Large intestine (tissue), 3 donors: ENCODE measurements around the gene PRM3. TPM values are rescaled to one million over a fixed set of nuclear protein-coding genes. Genes with fewer than 3 reads are reported as not detected.
"Not testable (repeated sequence)": the region's sequence is repeated elsewhere in the genome, so short reads cannot be mapped to it uniquely, and the experiment has no call there.

Experiments
- DNase-seq, 2 donors: peaks; one replicate each; pipeline versions ENCODE4 v3.0.0 to v3.0.0-alpha.2; 2013
- H3K27ac ChIP-seq: one replicate; pipeline ENCODE4 v1.5.1; 2013; ENCODE audit warnings: low read length
- H3K27me3 ChIP-seq: 2 replicates; pipeline ENCODE4 v1.6.1; 2013; ENCODE audit warnings: low read length; ENCODE audit not compliant: control insufficient read depth, insufficient read depth
- H3K36me3 ChIP-seq: 2 replicates; pipeline ENCODE4 v1.6.1; 2013; ENCODE audit warnings: low read length; ENCODE audit not compliant: control insufficient read depth, insufficient read depth
- H3K4me1 ChIP-seq: one replicate; pipeline ENCODE4 v1.6.1; 2013; ENCODE audit warnings: low read length; ENCODE audit not compliant: control insufficient read depth, insufficient read depth
- H3K4me3 ChIP-seq: one replicate; pipeline ENCODE4 v1.5.1; 2013; ENCODE audit warnings: low read length
- H3K9me3 ChIP-seq: one replicate; pipeline ENCODE4 v1.6.1; 2013; ENCODE audit warnings: mild to moderate bottlenecking, low read depth, low read length, moderate library complexity; ENCODE audit not compliant: control insufficient read depth
- WGBS: methylation state at CpG from one replicate; pipeline ENCODE4 v1.1.5; 2013; ENCODE audit warnings: low lambda C conversion rate; ENCODE audit not compliant: insufficient coverage; 5-methylcytosine and 5-hydroxymethylcytosine counted together
- polyA plus RNA-seq: library from polyadenylated mRNA; unstranded; fragments of 120-200 nt; gene quantifications from one replicate; pipeline ENCODE4 v1.2.1, GENCODE V29; 2013

PRM3 gene
- polyA plus RNA-seq, 1 donor: not detected

DNA sequence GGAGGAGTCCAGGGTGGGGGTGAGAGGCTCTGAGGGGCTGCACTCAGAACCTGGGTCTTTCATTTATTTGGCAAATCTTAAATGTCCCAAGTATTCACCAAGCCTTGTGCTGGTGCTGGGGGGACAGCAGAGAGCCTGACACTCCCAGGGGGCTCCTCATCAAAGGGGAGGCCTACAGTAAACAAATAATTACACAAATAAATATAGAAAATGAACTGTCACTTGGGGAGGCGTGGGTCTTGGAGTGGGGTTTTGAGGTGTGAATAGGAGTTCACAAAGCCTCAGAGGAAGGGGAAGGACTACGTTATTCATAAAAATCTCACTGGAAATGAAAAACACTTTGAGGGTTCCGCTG lies 22.9 kb upstream of the PRM3 start:
- no peaks in the 10 kb centered on the region for H3K27me3 ChIP-seq
- WGBS: 100% methylated on average over 1 of the region's 3 CpGs
- no peaks in the 10 kb centered on the region for H3K9me3 ChIP-seq
- no peak overlapping the region for H3K4me3 ChIP-seq
- no peaks in the 10 kb centered on the region for H3K36me3 ChIP-seq
- H3K4me1 ChIP-seq: no peaks in the 10 kb centered on the region
- no peak overlapping the region for H3K27ac ChIP-seq
- DNase-seq: no peak

DNA sequence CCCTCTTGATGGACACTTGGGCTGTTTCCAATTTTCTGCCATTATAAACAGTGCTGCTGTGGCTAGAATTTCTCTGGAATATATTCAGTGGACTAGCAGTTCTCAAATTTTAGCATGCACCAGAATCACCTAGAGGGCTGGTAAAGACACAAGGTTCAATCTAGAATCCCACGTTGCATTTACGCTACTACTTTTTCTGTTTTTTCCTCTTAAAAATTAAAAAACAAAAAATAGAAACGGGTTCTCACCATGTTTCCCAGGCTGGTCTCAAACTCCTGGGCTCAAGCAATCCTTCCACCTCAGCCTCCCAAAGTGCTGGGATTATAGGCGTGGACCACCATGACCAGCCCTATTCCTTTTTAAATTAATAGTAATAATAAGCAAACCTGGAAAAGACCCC lies 22.2 kb upstream of the PRM3 start:
- WGBS: 100% methylated on average over 1 of the region's 4 CpGs
- Histone ChIP-seq H3K9me3 (no peaks in the 10 kb centered on the region), H3K4me3 (no peak overlapping the region), H3K36me3 (no peaks in the 10 kb centered on the region), H3K27ac (no peak overlapping the region), H3K4me1 (no peaks in the 10 kb centered on the region), H3K27me3 (no peaks in the 10 kb centered on the region)
- DNase-seq: no peak

DNA sequence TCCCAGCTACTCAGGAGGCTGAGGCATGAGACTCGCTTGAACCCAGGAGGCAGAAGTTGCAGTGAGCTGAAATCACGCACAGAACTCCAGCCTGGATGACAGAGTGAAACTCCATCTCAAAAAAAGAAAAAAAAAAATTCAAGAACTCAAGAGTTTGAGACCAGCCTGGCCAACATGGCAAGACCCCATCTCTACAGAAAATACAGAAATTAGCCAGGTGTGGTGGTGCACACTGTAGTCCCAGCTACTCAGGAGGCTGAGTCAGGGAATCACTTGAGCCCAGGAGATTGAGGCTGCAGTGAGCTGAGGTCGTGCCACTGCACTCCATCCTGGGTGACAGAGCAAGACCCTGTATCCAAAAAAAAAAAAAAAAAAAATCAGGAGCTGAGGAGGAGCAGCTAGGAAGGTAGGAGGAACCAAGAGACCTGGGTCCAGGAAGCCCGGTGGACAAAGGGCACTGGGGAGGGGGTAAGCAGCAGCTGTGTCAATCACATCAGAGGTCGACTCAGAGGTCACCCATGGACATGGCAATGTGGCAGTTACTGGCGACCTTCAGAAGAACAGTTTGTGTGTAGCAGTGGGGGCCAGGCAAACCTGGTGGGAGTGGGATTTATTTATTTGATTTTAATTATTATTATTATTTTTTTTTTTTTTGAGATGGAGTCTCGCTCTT lies 18.8 kb upstream of the PRM3 start:
- H3K9me3 ChIP-seq: no peaks in the 10 kb centered on the region
- H3K36me3 ChIP-seq: no peaks in the 10 kb centered on the region
- WGBS: 100% methylated on average over 1 of the region's 7 CpGs
- H3K27me3 ChIP-seq: no peaks in the 10 kb centered on the region
- H3K4me1 ChIP-seq: no peaks in the 10 kb centered on the region
- no peak overlapping the region for H3K4me3 ChIP-seq
- no peak for DNase-seq
- H3K27ac ChIP-seq: no peak overlapping the region

DNA sequence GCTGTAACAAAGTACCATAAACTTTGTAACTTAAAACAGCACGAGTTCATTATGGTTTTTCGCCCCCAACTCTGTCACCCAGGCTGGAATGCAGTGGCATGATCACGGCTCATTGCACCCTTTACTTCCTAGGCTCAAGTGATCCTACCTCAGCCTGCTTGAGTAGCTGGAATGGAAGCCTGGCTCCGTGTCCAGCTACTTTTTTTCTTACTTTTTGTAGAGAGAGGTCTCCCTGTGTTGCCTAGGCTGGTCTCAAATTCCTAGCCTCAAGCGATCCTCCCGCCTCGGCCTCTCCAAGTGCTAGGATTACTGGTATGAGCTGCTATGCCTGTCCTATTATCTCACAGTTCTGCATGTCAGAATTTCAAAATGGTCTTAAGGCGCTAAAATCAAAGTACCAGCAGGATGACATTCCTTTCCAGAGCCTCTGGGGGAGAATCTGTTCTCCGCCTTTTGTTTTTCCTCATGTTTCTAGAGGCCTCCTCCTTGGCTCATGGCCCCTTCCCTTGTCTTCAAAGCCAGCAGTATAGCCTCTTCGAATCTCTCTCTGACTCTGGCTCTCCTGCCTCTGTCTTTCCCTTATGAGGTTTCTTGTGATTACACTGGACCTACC lies 17.8 kb upstream of the PRM3 start:
- no peak for DNase-seq
- 76% methylated on average over 2 of the region's 10 CpGs for WGBS

DNA sequence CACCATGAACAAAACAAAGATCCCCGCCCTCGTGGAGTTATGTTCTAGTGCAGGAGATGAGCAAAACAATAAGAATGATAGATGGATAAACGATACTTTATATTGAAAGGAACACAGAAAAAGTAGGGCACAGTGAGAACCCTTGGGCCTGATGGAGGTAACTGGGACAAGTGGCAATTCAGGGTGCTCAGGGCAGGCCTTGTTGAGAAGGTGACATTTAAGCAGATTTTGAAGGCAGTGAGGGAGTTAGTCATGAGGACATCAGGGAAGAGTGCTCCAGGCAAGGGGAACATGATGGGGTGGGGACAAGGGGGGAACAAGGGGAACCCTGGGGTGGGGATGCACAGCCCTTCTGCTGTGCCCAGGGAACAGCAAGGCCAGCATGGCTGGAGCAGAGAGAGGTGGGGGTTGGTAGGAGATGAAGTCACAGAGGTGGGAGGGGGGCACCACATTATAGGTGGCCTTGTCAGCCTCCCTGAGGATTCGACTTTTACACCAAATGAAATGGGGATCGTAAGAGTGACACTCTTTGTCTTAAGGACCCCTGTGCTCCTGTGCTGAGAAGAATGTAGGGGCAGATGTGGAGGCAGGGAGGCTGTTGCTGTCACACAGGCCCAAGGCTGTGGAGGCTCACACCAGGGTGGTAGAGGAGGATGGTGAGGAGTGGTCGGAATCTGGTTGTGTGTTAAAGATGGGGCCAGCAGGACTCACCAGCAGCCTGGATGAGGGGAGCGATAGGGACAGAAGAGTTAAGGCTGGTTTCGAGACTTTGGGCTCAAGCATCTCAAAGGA lies 16.9 kb upstream of the PRM3 start:
- no peak for DNase-seq
- H3K9me3 ChIP-seq: no peaks in the 10 kb centered on the region
- 80% methylated on average over 1 of the region's 8 CpGs for WGBS
- H3K4me3 ChIP-seq: no peak overlapping the region
- H3K27ac ChIP-seq: no peak overlapping the region
- H3K36me3 ChIP-seq: no peaks in the 10 kb centered on the region
- H3K4me1 ChIP-seq: no peaks in the 10 kb centered on the region
- H3K27me3 ChIP-seq: no peaks in the 10 kb centered on the region

More for the DNA sequence above, 17.8 kb upstream of the PRM3 start:
- no peaks in the 10 kb centered on the region for H3K4me1 ChIP-seq
- H3K4me3 ChIP-seq: no peak overlapping the region
- H3K36me3 ChIP-seq: no peaks in the 10 kb centered on the region
- H3K9me3 ChIP-seq: no peaks in the 10 kb centered on the region
- no peak overlapping the region for H3K27ac ChIP-seq
- no peaks in the 10 kb centered on the region for H3K27me3 ChIP-seq

DNA sequence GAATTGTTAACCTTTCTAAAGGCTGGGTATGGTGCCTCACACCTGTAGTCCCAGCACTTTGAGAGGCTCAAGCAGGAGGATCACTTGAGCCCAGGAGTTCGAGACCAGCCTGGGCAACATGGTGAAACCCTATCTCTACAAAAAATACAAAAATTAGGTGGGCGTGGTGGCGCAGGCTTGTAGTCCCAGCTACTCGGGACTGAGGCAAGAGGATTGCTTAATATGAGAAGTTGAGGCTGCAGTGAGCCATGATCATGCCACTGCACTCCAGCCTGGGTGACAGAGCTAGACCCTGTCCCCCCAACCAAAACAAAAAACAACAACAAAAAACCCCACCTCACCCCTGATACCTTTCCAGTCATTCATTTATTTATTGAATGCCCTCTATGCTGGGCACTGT lies 16.3 kb upstream of the PRM3 start:
- WGBS: no CpG with 5 or more reads among the region's 4 CpGs
- DNase-seq, H3K27ac ChIP-seq, H3K9me3 ChIP-seq, H3K4me1 ChIP-seq, H3K27me3 ChIP-seq, H3K36me3 ChIP-seq, H3K4me3 ChIP-seq: not testable (repeated sequence)

DNA sequence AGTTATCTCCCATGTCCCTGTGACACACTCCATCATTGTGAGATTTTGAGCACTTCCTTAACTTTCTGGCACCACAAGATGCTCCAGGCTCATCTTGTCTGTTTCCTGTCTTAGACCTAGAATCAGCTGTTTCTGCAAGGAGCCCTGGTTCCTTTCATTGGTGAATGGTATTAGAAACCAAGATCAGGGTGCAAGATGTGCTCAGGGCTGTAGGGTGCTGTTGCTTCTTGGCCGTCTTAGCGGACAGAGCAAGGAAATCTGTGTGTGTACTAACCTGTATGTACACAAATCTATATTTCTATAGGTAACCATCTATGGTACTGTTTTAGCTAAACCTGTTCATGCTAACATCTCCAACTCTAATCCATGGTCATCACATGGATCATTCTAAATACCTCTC lies 15.8 kb upstream of the PRM3 start:
- H3K4me1 ChIP-seq: no peaks in the 10 kb centered on the region
- no peak overlapping the region for H3K4me3 ChIP-seq
- no peak for DNase-seq
- WGBS: 100% methylated on average over 2 of the region's 2 CpGs
- H3K27ac ChIP-seq: no peak overlapping the region
- H3K9me3 ChIP-seq: no peaks in the 10 kb centered on the region
- H3K36me3 ChIP-seq: no peaks in the 10 kb centered on the region
- no peaks in the 10 kb centered on the region for H3K27me3 ChIP-seq

DNA sequence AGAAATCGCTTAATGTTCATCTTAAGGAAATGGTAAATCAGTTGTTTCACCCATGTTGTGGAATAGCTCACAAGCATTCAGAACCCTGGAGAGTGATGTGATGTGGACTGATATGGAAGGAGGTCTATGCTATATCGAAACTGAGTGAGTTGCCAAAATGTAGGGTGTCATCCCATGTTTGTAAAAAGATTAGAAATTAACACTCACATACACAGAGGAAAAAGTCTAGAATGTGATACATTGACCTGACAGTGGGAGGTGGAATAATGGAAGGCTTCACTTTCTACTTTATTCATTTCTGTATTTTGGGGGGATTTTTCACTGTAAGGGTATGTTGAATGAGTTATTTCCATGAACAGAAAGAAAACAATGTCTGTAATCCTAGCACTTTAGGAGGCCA lies 12.4 kb upstream of the PRM3 start:
- DNase-seq: no peak
- Histone ChIP-seq H3K36me3 (no peaks in the 10 kb centered on the region), H3K4me1 (no peaks in the 10 kb centered on the region), H3K4me3 (no peak overlapping the region), H3K27ac (no peak overlapping the region), H3K27me3 (no peaks in the 10 kb centered on the region), H3K9me3 (no peaks in the 10 kb centered on the region)
- 80% methylated on average over 2 of the region's 2 CpGs for WGBS

DNA sequence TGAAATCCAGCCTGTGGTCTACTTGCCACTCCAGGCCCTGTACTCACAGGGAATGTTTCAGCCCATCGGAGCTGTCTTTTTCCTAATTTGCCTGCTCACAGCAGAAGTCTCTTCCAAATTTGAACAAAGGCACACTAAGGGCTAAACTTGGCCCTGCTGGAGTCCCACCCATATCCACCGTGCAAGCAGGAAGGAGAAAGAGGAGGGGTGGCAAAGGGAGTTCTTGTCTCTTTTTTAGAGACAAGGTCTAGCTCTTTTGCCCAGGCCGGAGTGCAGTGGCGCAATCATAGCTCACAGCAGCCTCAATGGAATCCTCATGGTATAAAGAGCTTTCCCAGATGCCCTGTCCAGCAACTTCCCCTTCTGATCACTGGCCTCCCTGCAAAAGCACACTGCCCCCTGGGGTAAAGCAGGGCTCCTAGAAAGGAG lies 10.4 kb upstream of the PRM3 start:
- Histone ChIP-seq H3K9me3 (no peaks in the 10 kb centered on the region), H3K36me3 (no peaks in the 10 kb centered on the region), H3K27me3 (no peaks in the 10 kb centered on the region), H3K4me1 (peaks cover 6% of the 10 kb centered on the region), H3K27ac (no peak overlapping the region), H3K4me3 (no peak overlapping the region)
- no peak for DNase-seq
- no CpG with 5 or more reads among the region's 4 CpGs for WGBS

DNA sequence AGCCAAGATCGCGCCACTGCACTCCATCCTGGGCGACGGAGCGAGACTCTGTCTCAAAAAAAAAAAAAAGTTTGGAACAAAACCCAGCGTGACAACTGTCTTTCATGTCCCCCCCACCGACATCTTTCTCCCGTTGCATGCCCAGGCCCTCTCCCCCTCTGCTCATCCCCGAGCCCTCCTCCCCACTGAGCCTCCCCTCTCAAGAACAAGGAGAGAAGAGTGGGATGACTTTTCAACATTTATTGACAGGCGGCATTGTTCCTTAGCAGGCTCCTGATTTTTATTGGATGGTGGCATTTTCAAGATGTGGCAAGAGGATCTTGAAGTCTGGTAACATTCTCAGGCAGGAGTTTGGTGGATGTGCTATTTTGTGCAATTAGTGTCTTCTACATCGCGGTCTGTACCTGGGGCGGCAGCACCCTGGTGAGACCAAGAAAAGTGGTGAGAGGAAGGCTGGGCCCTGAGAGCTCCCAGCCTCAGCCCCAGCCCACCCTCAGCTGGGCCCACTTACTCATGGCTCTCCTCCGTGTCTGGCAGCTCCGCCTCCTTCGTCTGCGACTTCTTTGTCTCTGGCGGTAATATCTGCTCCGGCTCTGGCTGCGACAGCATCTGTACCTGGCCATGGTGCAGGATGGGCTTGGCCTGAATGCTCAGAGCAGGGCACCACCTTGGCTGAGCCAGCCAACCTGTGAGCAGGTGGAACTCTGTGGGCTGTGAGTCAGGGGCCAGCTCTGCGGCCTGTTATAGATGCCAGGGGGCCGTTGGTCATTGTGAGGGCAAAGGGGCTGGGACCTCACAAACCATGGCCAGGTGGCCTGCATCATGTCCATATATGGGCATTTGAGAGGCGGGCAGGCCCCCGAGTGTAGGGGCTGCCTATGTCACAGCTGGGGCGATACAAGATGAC lies 7.4 kb upstream of the PRM3 start, which contains the start of gene PRM1:
Gene PRM1, minus strand, starts transcription at position 715 of the 907 bp plus-strand sequence. Its CDS starts 92 bp downstream, at position 623.
- Histone ChIP-seq H3K36me3 (no peaks in the 10 kb centered on the region), H3K4me1 (peaks cover 6% of the 10 kb centered on the region), H3K9me3 (no peaks in the 10 kb centered on the region), H3K27me3 (no peaks in the 10 kb centered on the region), H3K4me3 (no peak within 1 kb of the TSS), H3K27ac (no peak within 1 kb of the TSS)
- WGBS: no CpG with 5 or more reads among the region's 25 CpGs
- DNase-seq: no peak
